Body of pancreas (tissue), 4 donors: ENCODE measurements around the gene COL23A1.

Experiments used
- CTCF ChIP-seq, 7 experiments: fragments of 450-650 bp in 4 of 7; fragments of 200-600 bp in 3 of 7; sonication (generic) in 3 of 7; IDR thresholded peaks; one replicate each; pipeline ENCODE4 v1.5.1; 2016 to 2019; ENCODE audit warnings: antibody characterized with exemption in 7 of 7
- POLR2A ChIP-seq, 3 donors: fragments of 450-650 bp; IDR thresholded peaks; one replicate each; pipeline ENCODE4 v1.6.1; 2016; ENCODE audit warnings: antibody characterized with exemption in 3 of 3, mild to moderate bottlenecking in 2 of 3

- TF ChIP-seq POLR2A (IDR thresholded peaks at IDR 0.05) = no peak
- no peak for TF ChIP-seq CTCF (IDR thresholded peaks at IDR 0.05)
Observed at GRCh38 chr5:178368274-178368673, 221.9 kb downstream of the COL23A1 start.
